Measurements from ENCODE around the gene GJC1.

GRCh38 chr17:44781551-44782325 lies 48.3 kb downstream of the GJC1 start:
- TF ChIP-seq CTCF (conservative IDR thresholded peaks at IDR 0.05; ENCODE audit: low read depth, low read length) (no peak), EZH2 (IDR thresholded peaks at IDR 0.05; ENCODE audit: borderline replicate concordance, low read depth, low read length, poor library complexity, severe bottlenecking) (no peak)
